Measurements from ENCODE around the gene EOGT. TPM values are rescaled to one million over a fixed set of nuclear protein-coding genes. Genes with fewer than 3 reads are reported as not detected.
A peak's percentile ranks its signal among the peaks of the same experiment; 100 is the strongest.

EOGT gene
- total and polyA plus RNA-seq, 2 of the 4 experiments (the other 2 are of a cell fraction) = 12.3 to 41.2 TPM

DNA sequence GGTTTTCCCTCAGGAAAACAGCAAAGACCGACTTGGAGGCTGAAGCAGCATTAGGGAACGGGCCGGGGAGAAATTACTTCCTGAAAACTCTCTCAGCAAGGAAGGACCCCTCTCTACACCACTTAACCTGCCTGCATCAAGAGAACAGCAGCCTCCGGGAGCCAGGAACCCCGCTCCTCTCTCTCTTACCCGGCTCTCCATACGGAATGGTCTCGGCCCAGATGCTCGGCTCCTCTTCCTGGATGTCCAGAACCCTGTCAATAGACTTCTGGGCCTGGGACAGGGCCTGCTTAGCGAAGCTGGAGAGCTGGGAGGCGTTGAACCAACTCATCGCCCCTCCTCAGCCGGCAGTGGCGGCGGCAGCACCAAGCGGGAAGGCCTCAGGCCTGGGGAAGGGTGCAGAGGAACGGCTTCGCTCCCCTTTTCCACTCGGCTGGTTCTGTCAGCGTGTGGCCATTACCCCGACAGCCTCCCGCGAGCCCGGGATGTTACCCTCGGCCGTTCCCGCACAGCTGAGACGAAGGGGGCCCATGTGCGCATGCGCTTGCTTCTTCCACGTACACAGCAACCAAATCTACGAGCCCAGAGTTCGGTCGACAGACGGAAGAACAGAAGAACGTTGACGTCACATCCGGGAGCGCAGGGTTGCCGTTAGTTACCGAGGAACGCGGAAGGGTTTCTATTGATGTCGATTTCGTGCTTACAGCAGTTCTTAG is 38.4 kb upstream of the EOGT start, which contains the start of gene TMF1:
Gene TMF1 (minus strand): TSS at position 578 of the 716 bp plus-strand sequence. CDS start 247 bp downstream, at position 331.
- H3K4me2 ChIP-seq (ENCODE audit: low read depth, low read length) = peak within 1 kb of the TSS; percentile 98
- peak within 1 kb of the TSS; percentile 91 to 95 for H4K8ac ChIP-seq (ENCODE audit: low read depth in 2 of 2, low read length in 2 of 2)
- H3K9me3 ChIP-seq (ENCODE audit: control insufficient read depth, insufficient read depth, low read length) = no peaks in the 10 kb centered on the region
- dilution Hi-C loops (cut with HindIII; ENCODE audit: low sequenced_read_pairs, unreplicated experiment) = no loop called here
- H2BK120ac ChIP-seq (ENCODE audit: low read depth, low read length) = peak within 1 kb of the TSS; percentile 35; the same call in 1 of the 2 replicates
- no peaks in the 10 kb centered on the region; the same call in 1 of the 2 replicates for H3K9me1 ChIP-seq (ENCODE audit: insufficient read depth, low read length)
- H3K56ac ChIP-seq (ENCODE audit: extremely low read depth, insufficient read depth, low read length) = peak within 1 kb of the TSS; percentile 90
- peaks cover 6 to 31% of the 10 kb centered on the region in 2 experiments; a peak in 2 of 4 replicates for H3K79me1 ChIP-seq (ENCODE audit: low read depth in 1 of 2, low read length in 2 of 2)
- peak; percentile 93 for ATAC-seq (ENCODE audit: low read depth)
- no peaks in the 10 kb centered on the region for H3K27me3 ChIP-seq (ENCODE audit: control insufficient read depth, insufficient read depth, low read length)
- H3K36me3 ChIP-seq (ENCODE audit: control insufficient read depth, insufficient read depth, low read length) = peaks cover 14% of the 10 kb centered on the region
- H3K14ac ChIP-seq (replicated peaks; ENCODE audit: low read depth, low read length) = peak within 1 kb of the TSS; percentile 92
- peak within 1 kb of the TSS; percentile 92 for H3K27ac ChIP-seq (ENCODE audit: insufficient read depth, low read length)
- H2BK5ac ChIP-seq (ENCODE audit: low read depth, low read length, poor library complexity, severe bottlenecking) = peak within 1 kb of the TSS; percentile 92
- ChIA-PET POLR2A (ENCODE audit: unreplicated experiment) (no interaction called here), CTCF (interaction anchor here (0.6 to 1.5 kb wide), 2 partner anchors 12 to 243 kb away, joined by 3 to 4 read pairs; no protein-coding TSS in a partner anchor)
- peaks cover 28% of the 10 kb centered on the region; the same call in 1 of the 2 replicates for H4K20me1 ChIP-seq (ENCODE audit: insufficient read depth, low read length)
- peak within 1 kb of the TSS; percentile 92 for H3K9ac ChIP-seq (ENCODE audit: low read depth, low read length)
- BruUV-seq (replicated peaks) = no TSS peak
- peak within 1 kb of the TSS; percentile 84 for H4K5ac ChIP-seq (ENCODE audit: low read depth, low read length)
- 0% methylated on average over 12 of the region's 45 CpGs; no CpG with 5 or more reads in 1 of the 2 experiments for WGBS, 2 experiments (ENCODE audit: extremely low coverage in 2 of 2, insufficient read length in 1 of 2)
- H2BK20ac ChIP-seq (ENCODE audit: low read depth, low read length) = no peak within 1 kb of the TSS
- in situ Hi-C loops (cut with MboI; ENCODE audit: low sequenced_read_pairs) = no loop called here
- H2AK9ac ChIP-seq (replicated peaks; ENCODE audit: low read depth, low read length, poor library complexity) = peak within 1 kb of the TSS; percentile 96
- no peaks in the 10 kb centered on the region for H3K4me1 ChIP-seq (ENCODE audit: control insufficient read depth, insufficient read depth, low read length)
- H3K23ac ChIP-seq (ENCODE audit: low read depth, low read length) = peak within 1 kb of the TSS; percentile 98
- H3K4me3 ChIP-seq (ENCODE audit: insufficient read depth, low read depth, low read length) = peak within 1 kb of the TSS; percentile 79
- intact Hi-C loops (cut with micrococcal nuclease) = no loop called here
- DNase-seq = peak; percentile 99
- peak within 1 kb of the TSS; percentile 88 for H3K4ac ChIP-seq (ENCODE audit: low read depth, low read length)
- peak within 1 kb of the TSS; percentile 77 for H4K91ac ChIP-seq (ENCODE audit: insufficient read depth, low read depth, low read length)
- H3K18ac ChIP-seq (ENCODE audit: low read depth, low read length) = peak within 1 kb of the TSS; percentile 77
- peak within 1 kb of the TSS; percentile 92 for H2AK5ac ChIP-seq (ENCODE audit: low read depth, low read length)
- peak within 1 kb of the TSS; percentile 95 for H2AFZ ChIP-seq (replicated peaks; ENCODE audit: low read length, poor library complexity)
- peak within 1 kb of the TSS; percentile 58; the same call in 2 of the 3 replicates for H2BK15ac ChIP-seq (ENCODE audit: low read depth, low read length)
- TF ChIP-seq, protein P1, sequence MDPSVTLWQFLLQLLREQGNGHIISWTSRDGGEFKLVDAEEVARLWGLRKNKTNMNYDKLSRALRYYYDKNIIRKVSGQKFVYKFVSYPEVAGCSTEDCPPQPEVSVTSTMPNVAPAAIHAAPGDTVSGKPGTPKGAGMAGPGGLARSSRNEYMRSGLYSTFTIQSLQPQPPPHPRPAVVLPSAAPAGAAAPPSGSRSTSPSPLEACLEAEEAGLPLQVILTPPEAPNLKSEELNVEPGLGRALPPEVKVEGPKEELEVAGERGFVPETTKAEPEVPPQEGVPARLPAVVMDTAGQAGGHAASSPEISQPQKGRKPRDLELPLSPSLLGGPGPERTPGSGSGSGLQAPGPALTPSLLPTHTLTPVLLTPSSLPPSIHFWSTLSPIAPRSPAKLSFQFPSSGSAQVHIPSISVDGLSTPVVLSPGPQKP (IDR thresholded peaks at IDR 0.05; ENCODE audit: borderline replicate concordance, low read depth, low read length) = no peak
- TF ChIP-seq RCOR1 (IDR thresholded peaks at IDR 0.05; ENCODE audit: insufficient replicate concordance, low read length) (no peak), FOS (IDR thresholded peaks at IDR 0.05; ENCODE audit: low read depth, low read length) (no peak), SMC3 (IDR thresholded peaks at IDR 0.05; ENCODE audit: low read depth, low read length) (no peak), POLR2A (IDR thresholded peaks at IDR 0.05; ENCODE audit: low read depth, low read length) (peak; percentile 90), NFE2L2 (IDR thresholded peaks at IDR 0.05; ENCODE audit: low read depth, low read length) (no peak), CEBPB (IDR thresholded peaks at IDR 0.05; ENCODE audit: low read depth, low read length) (no peak), RFX5 (IDR thresholded peaks at IDR 0.05; ENCODE audit: low read depth, low read length) (no peak), MAZ (IDR thresholded peaks at IDR 0.05; ENCODE audit: borderline replicate concordance, low read depth, low read length) (peak; percentile 34; the same call in 1 of the 2 replicates), MXI1 (IDR thresholded peaks at IDR 0.05; ENCODE audit: borderline replicate concordance, low read depth, low read length) (peak; percentile 71; the same call in 1 of the 2 replicates), RAD21 (IDR thresholded peaks at IDR 0.05; ENCODE audit: low read length) (no peak), BHLHE40 (IDR thresholded peaks at IDR 0.05; ENCODE audit: low read depth, low read length) (no peak)
- TF ChIP-seq, protein P2, sequence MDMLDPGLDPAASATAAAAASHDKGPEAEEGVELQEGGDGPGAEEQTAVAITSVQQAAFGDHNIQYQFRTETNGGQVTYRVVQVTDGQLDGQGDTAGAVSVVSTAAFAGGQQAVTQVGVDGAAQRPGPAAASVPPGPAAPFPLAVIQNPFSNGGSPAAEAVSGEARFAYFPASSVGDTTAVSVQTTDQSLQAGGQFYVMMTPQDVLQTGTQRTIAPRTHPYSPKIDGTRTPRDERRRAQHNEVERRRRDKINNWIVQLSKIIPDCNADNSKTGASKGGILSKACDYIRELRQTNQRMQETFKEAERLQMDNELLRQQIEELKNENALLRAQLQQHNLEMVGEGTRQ (IDR thresholded peaks at IDR 0.05; ENCODE audit: low read depth, low read length) = no peak
- TF ChIP-seq, protein P3, sequence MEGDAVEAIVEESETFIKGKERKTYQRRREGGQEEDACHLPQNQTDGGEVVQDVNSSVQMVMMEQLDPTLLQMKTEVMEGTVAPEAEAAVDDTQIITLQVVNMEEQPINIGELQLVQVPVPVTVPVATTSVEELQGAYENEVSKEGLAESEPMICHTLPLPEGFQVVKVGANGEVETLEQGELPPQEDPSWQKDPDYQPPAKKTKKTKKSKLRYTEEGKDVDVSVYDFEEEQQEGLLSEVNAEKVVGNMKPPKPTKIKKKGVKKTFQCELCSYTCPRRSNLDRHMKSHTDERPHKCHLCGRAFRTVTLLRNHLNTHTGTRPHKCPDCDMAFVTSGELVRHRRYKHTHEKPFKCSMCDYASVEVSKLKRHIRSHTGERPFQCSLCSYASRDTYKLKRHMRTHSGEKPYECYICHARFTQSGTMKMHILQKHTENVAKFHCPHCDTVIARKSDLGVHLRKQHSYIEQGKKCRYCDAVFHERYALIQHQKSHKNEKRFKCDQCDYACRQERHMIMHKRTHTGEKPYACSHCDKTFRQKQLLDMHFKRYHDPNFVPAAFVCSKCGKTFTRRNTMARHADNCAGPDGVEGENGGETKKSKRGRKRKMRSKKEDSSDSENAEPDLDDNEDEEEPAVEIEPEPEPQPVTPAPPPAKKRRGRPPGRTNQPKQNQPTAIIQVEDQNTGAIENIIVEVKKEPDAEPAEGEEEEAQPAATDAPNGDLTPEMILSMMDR (conservative IDR thresholded peaks at IDR 0.05; ENCODE audit: low read depth, low read length) = no peak

Data from IMR-90 (cell line).